HuH-7.5 (cell line): ENCODE measurements around the gene GID8.
A peak's percentile ranks its signal among the peaks of the same experiment; 100 is the strongest.

Experiments
- DNase-seq: peaks from one replicate; pipeline ENCODE4 v3.0.0; 2011; ENCODE audit warnings: low spot score

Gene GID8

GRCh38 chr20:62938105-62938888 is at the start of gene GID8:
Gene GID8 (plus strand): TSS chr20:62938147. CDS start chr20:62941503, 3,356 bp downstream.
- DNase-seq, result peak; percentile 60

DNA sequence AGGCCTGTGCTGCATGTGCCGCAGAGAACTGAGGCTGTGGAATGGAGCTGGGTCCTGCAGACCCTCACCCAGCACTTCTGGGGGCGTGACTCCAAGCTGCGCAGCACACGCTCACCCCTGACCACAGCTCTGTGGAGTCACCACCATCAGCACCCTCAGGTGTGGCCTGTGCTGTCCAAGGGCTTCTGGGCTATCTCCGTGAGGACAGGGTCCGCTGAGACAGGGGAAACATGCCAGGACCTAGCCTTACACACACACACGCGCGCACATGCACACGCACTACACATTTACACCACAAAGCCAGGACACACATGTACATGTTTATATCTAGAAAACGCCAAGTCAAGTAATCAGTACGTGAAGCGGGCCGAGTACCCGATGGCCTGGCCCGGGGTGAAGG is 49.5 kb upstream of the GID8 start:
- DNase-seq, result no peak

DNA sequence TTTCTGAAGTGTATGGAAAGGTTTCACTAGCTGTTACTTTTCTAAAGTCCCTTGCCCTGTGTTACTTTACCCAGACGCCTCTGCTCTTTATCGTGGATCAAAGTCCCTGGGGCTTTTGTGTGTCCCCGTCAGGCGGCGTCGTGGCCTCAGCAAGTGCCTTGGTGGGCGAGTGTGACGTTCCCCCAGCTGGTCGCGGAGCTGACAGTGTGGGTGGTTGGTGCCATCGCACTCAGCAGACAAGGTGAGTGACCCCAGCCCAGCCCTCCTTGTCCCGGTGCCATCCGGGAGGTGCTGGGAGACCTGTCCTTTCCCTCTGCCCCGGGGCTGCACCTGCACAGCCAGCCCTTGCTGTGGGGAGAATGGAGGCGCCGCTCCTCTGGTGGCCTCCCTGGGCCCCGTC is 49.0 kb upstream of the GID8 start:
- DNase-seq, result no peak

DNA sequence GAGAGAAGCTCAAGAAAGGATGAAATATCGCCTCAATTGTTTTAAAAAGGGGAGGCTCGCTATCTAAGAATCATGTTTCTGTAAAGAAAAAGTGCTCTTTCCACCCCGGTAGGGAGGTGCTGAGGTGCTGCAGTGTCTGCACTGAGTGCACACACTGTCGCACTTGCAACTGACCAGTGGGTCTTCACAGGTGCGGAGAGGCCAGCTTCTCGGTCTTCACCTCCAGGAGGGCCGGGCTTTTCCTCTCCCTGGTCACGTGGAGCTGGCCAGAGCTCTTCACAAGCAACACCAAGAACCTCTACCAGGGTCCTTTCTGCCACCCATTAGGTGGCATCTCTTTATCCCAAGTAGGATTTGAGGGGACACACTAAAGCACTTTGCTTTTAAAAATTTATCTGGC is 48.5 kb upstream of the GID8 start:
- DNase-seq, result no peak

DNA sequence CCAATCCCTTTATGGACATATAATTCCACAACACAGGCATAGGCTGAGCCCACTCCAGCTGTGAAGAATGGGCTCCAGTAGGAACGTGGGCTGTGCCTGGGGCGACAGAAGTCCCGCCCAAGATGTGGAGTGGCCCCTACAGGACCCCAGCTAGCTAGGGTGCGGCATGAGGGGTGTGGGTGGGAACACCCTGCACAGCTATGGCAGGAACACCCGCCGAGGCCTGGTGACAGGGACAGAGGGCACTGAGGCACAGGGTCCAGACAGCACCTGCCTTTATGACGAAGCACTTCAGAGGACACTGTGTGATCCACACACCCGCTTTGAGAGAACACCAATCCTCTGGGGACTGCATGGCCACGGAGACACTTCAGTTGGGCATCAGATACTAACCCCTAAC is 48.1 kb upstream of the GID8 start:
- no peak for DNase-seq

DNA sequence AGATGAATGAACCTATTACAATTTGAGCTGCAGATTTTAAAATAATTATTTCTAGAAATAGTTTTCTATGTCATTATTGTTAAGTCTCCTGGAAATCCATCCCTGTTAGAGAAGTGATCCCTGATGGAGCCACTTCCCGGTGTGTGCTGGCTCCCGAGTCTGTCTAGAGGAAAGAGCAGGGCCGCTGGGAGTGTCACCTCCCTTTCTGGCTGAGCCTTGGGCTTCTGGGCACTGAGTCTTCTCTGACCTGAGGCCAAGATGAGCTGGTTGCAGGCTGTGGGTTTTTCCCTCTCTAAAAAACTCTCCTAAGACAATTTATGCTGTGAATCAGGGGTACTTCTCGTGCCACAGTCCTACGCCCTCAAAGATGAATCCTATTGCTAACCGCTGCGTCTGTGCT is 47.5 kb upstream of the GID8 start:
- no peak for DNase-seq

DNA sequence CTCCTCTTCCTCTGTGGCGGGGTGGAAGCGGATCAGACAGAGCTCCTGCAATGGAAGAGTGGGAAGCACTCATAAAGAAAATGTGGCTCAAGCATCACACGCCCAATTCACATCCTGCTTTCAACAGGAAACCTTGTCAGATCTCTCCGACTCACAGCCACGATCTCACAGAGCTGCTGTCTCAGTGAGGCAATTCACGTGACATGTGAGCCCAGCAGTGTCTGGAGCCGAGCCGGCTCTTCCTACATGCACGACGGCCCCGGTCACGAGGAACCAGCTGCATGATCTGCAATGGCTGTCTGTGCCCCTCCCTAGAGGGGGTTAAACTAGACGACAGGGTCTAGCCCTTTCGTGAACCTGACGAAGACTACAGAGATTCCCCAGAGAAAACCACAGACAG is 46.8 kb upstream of the GID8 start:
- DNase-seq, result no peak

DNA sequence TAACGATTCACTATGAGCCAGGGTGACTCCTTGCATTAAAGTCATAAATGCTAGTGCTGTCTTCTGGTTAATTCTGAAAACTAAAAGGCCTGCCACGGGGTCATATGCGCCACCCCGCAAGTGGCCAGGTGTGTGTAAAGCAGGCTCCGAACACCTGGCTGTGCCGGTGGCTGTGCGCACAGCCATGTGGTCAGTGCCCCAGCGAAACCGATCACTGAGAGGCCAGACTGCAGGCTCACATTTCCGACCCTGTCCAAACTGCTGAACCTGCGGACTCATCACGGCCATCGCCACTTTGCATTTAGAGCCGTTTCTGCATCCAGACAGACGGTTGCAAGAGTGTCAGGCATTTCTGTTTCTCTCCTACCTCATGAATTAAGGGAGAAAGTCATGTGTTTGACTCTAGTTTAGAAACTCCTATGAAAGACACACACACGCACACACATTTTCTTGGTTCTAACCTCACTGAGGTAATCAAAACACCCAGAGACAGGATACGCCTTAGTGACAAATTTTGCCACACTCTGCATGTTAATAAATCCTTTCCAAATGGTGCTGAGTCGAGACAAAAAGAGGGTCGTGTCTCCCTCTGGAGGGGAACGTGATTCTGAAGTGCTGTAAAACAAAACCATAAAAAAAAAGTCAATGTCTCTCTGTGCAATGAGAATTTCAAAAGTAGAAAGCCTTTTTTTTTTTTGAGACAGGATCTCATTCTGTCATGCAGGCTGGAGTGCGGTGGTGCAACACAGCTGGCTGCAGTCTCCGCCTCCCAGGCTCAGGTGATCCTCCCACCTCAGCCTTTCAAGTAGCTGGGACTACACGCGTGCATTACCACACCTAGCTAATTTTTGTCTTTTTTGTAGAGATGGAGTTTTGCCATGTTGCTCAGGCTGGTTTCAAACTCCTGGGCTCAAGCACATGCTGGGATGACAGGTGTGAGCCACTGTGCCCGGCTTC is 45.3 kb upstream of the GID8 start:
- no peak for DNase-seq

GRCh38 chr20:62893700-62894099 is 44.2 kb upstream of the GID8 start:
- DNase-seq, result no peak

DNA sequence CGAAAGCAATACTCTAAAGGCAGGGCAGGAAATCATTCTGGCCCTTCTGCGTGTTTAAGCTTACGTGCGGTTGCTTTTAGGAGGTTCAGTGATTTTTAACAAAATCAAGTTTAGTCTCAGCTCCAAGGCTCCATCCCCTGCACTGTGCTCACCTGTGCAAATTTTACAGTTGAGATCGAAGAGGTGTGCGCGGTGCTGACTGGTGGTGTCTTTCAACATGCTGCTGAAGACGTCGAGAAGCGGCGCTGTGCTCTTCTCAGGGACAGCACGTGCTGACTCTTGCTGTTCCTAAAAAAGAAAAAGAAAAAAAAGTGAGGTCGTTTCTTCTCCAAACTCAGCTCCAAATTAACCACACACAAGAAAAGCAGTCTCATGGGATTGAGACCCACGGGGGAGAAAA is 43.7 kb upstream of the GID8 start:
- no peak for DNase-seq

DNA sequence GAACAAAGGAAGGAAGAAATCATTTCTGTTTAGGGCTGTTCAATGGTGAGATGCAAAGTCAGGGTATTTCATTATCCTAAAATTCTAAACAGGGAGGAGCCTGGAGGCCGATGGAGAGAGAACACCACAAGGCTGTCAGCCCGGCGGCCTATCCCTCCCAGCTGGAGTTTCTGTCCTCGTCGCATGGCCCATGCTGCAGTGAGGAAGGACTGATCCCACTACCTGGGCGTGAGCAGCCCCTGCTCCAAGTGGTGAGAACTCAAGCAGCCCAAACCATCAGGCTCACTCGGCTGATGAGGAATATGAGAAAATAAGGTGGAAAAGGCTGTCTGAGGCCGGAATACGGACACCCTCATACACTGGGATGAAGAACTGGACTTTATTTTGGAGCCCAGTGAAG is 42.4 kb upstream of the GID8 start:
- DNase-seq, result no peak

- DNase-seq, result no peak
Measured at GRCh38 chr20:62896526-62896925, 41.4 kb upstream of the GID8 start.

DNA sequence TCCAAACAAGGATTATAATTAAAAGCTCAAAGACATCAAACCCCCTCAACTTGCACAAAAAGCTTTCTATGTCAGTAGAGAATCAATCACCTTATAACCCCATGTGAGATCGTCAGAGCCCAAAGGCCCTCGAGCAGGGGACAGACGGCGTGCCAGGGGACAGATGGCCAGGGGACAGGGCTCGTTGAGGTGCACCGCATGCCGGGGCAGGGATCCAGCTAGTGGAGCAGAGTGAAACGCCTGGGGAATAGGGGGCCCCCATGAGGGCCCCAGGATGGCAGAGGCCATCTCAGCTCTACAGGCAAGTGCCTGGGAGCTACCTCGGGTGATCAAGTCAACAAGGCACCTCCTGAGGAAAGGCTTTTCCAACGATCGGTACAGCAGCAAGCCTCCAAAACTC is 40.3 kb upstream of the GID8 start:
- DNase-seq, result no peak

GRCh38 chr20:62898093-62898964 is 39.6 kb upstream of the GID8 start:
- DNase-seq, result no peak

DNA sequence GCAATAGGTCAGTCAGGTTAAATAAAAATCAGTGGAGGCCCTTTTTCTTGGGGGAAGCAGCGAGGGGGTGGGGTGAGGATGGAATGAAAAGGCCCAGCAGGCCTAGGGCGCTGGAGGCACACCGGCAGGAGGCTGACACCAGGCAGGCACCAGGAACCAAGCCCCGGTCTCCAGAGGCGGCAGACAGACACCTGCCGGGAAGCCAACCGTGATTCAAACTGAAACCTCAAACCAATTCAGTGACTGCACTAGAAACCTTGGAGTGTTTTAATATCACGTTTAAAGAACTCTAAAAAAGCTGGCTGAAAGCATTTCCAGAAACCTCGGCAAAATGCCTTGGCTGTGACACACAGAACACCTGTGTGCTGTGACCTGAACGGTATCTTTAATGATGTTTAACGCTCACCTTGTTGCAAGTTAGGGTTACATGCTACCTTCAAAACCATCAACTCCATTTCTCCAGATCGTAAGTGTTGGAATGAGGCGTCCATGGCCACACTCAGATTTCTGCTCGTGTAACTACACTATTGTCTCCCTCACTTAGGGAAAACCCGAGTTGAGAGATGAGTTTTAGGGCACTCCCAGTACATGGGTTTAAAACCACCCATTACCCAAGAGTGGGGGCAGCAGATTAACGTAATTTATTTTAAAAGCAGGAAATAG is 38.8 kb upstream of the GID8 start:
- DNase-seq, result no peak

- peak; percentile 48 for DNase-seq
Measured at GRCh38 chr20:62899633-62900051, 38.3 kb upstream of the GID8 start.

DNA sequence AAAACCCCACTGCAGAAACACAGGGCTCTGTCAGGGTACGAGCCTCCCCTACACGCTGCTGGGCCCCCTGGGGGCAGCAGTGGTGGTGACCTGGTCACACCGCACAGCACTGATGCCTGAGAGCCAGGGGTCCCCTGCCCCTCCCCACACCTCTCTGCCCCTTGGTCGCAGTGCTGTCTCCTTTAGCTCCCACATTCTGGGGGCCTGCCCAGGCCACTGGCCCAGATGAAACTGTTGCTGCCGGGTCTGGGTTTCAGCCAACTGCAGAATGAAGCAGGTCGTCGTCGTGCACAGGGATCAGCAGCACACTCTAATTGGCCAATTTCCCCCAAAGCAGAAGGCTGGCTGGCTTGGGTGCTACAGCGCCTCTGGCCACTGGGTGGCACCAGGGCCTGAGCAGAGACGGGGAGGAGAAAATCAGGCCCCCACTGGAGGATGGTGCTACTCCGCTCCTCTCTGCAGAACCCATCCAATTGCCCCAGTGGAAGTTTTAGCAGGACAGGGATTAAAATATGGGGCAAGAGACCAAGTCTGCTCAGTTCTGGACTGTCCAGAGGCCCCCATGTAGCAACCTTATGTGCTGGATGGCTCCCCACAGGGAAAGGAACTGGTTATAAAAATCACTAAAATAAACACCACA is 37.8 kb upstream of the GID8 start:
- peak; percentile 97 for DNase-seq

DNA sequence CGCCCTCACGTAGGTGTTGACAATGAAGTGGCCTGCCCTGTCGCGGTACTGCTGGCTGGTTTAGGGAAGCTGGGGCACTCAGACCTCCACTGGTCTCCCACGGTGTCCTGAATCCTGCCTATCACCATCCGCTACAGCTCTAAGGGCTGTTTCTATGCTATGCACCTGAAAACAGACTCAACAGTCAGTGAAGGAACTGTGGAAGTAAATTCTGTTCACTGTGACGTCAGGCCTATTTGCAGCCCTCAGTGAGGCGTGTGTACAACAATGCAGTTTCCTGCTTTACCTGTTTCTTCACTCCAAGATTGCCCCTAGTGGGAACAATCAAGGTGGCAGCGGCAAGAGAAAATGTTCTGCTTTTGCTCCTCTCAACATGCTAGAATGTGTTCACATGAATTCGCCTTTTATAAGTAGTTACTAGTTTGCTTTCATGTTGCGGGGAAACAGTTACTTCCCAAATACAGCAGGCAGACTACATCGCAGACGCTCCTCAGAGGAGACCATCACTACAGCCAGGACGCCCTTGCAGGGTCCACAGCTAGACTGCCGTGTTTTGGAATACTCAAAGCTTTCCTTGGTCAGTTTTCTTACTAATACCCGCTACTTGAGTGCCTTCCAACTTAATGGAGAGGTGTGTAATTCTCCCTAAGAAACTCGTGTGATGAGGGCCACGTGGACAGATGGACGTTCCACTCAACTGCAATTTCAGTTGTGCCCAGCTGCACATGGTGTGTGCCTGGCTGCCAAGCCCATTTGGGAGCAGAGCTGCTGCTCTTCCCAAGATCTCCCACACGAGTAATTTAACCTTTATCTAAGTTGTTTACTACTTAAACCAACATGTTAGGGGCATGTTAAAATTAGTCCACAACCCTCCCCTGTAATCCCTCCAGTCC is 37.0 kb upstream of the GID8 start:
- peak; percentile 63 for DNase-seq

GRCh38 chr20:62901891-62902290 is 36.1 kb upstream of the GID8 start:
- DNase-seq, result no peak
